Measurements from ENCODE around the gene IL1RAPL1. TPM values are rescaled to one million over a fixed set of nuclear protein-coding genes. Genes with fewer than 3 reads are reported as not detected.

The IL1RAPL1 gene
- total RNA-seq, 5 donors from 2014 or later (not counting 1 experiment from before 2014, with no cell fraction given) = not detected

DNA sequence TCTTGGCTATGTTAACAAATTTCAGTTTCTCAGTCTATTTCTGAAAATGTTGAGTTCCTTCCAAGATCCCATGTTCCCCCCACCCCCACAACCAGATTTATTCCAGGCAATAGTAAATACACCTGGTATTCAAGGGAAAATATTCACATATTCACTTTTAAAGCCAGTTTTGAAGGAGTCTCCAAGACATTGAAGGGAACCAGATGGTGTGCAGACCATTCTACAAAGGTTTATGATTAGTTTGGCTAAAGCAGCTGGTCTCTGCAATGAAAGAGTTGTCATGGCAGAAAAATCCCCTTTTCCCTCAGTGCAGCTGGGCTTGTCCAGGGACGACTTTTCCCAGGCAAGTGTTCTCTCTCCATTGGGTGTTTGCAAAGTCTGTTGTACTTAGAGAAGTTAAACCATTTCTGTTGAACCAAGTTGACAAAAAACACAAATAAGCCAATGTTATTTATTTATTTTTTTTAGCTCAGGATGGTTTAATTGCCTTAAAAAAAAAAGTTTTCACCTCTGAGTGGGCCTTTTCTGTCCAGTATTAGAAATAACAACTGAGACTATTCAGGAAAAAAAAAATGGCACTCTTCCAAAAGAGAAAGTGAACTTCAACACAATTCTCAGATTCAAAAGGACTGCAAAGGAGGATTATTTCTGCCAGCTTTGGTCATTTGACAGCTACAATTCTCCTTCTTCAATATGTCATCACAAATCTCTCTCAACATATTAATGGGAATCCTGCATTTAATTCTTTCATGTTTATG lies 410.6 kb downstream of the IL1RAPL1 start:
- Mint-ChIP-seq H3K4me1 (no peaks in the 10 kb centered on the region), H3K9me3 (peaks cover 4 to 5% (median 4%) of the 10 kb centered on the region in 3 donors), H3K36me3 (no peaks in the 10 kb centered on the region), H3K4me3 (no peak overlapping the region), H3K27me3 (no peaks in the 10 kb centered on the region), H3K27ac (no peak overlapping the region)
- no peaks in the 10 kb centered on the region for H3K27me3 ChIP-seq (replicated peaks in 1 of 2; ENCODE audit: control insufficient read depth in 2 of 2, extremely low read depth in 1 of 2, insufficient read depth in 2 of 2, low read length in 1 of 2)
- no CpG with 5 or more reads among the region's 1 CpG for WGBS (ENCODE audit: insufficient coverage)
- ATAC-seq (replicated peaks in 1 of 4) (no peak), DNase-seq (no peak)
- no peak overlapping the region for H3K27ac ChIP-seq (ENCODE audit: low read length)
- no peak overlapping the region for H3K4me3 ChIP-seq (ENCODE audit: control insufficient read depth in 1 of 2, extremely low read depth in 1 of 2, low read length in 1 of 2)
- H3K36me3 ChIP-seq (ENCODE audit: control insufficient read depth in 2 of 2, extremely low read depth in 1 of 2, insufficient read depth in 1 of 2, low read length in 1 of 2) = no peaks in the 10 kb centered on the region
- ChIA-PET CTCF (no interaction called here), POLR2A (no interaction called here)
- no peaks in the 10 kb centered on the region for H3K4me1 ChIP-seq (ENCODE audit: control insufficient read depth in 1 of 2, extremely low read depth in 1 of 2, insufficient read depth in 2 of 2, low read length in 2 of 2)
- H3K9me3 ChIP-seq = no peaks in the 10 kb centered on the region

DNA sequence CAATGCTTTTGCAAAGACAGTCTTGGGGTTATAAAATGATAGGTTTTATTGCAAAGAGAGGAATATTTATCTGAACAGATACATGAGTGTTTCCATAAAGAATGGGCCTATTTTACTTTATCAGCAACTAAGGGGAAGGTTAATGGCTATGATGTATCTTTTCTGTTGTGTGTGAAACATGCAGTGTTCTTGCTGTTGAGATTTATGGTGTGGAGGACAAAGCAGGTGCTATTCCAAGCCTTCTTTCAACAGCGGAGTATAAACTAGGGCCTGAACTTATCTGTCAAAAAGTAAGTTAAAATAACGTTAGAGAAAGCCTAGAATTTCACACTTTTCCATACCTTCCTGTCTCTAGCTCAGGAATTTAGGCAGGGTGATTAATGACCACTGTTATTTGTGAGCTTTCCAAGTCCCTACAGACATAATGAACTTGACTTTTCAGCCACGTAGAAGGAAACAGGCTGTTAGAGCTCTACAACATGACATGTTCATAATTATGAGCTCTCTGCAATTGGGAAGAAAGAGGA lies 411.4 kb downstream of the IL1RAPL1 start:
- DNase-seq = no peak
- WGBS (ENCODE audit: insufficient coverage) = no CpG with 5 or more reads among the region's 3 CpGs
- H3K27ac Mint-ChIP-seq = no peak overlapping the region
- ChIA-PET CTCF (no interaction called here), POLR2A (no interaction called here)
- no peaks in the 10 kb centered on the region for H3K36me3 Mint-ChIP-seq
- no peaks in the 10 kb centered on the region for H3K27me3 Mint-ChIP-seq
- H3K4me3 Mint-ChIP-seq = no peak overlapping the region
- H3K9me3 Mint-ChIP-seq = peaks cover 4 to 9% (median 4%) of the 10 kb centered on the region in 3 donors
- H3K36me3 ChIP-seq (ENCODE audit: control insufficient read depth in 2 of 2, extremely low read depth in 1 of 2, insufficient read depth in 1 of 2, low read length in 1 of 2) = no peaks in the 10 kb centered on the region
- no peak overlapping the region for H3K4me3 ChIP-seq (ENCODE audit: control insufficient read depth in 1 of 2, extremely low read depth in 1 of 2, low read length in 1 of 2)
- H3K9me3 ChIP-seq = no peaks in the 10 kb centered on the region
- H3K4me1 ChIP-seq (ENCODE audit: control insufficient read depth in 1 of 2, extremely low read depth in 1 of 2, insufficient read depth in 2 of 2, low read length in 2 of 2) = no peaks in the 10 kb centered on the region
- H3K4me1 Mint-ChIP-seq = no peaks in the 10 kb centered on the region
- H3K27me3 ChIP-seq (replicated peaks in 1 of 2; ENCODE audit: control insufficient read depth in 2 of 2, extremely low read depth in 1 of 2, insufficient read depth in 2 of 2, low read length in 1 of 2) = no peaks in the 10 kb centered on the region
- no peak overlapping the region for H3K27ac ChIP-seq (ENCODE audit: low read length)
- no peak for ATAC-seq (replicated peaks in 1 of 4)

DNA sequence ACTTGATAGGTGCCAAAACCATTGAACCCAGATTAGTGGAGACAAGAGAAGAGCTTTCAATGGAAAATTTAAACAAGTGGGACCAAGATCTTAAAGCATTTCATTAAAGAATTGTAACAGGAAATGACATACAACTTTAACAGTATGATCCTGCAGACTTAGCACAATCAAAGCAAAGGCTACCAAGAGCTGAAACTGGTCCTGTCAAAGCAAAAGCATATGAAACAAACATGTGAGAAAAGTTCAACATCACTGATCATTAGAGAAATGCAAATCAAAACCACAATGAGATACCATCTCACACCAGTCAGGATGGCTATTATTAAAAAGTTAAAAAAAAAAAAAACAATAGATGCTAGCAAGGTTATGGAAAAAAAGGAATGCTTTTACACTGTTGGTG lies 425.6 kb downstream of the IL1RAPL1 start:
- no peaks in the 10 kb centered on the region for H3K4me1 Mint-ChIP-seq
- H3K27me3 Mint-ChIP-seq = no peaks in the 10 kb centered on the region
- no peaks in the 10 kb centered on the region for H3K36me3 ChIP-seq (ENCODE audit: control insufficient read depth in 2 of 2, extremely low read depth in 1 of 2, insufficient read depth in 1 of 2, low read length in 1 of 2)
- H3K4me3 Mint-ChIP-seq = no peak overlapping the region
- ChIA-PET CTCF (interaction anchor here in 1 of 2 donors (0.6 kb wide), 1 partner anchor 13 kb away, joined by 6 read pairs; no protein-coding TSS in a partner anchor), POLR2A (no interaction called here)
- H3K27ac Mint-ChIP-seq = no peak overlapping the region
- peaks cover 3 to 7% (median 5%) of the 10 kb centered on the region in 3 donors for H3K9me3 Mint-ChIP-seq
- no peak overlapping the region for H3K4me3 ChIP-seq (ENCODE audit: control insufficient read depth in 1 of 2, extremely low read depth in 1 of 2, low read length in 1 of 2)
- ATAC-seq (replicated peaks in 1 of 4) = no peak
- H3K4me1 ChIP-seq (ENCODE audit: control insufficient read depth in 1 of 2, extremely low read depth in 1 of 2, insufficient read depth in 2 of 2, low read length in 2 of 2) = no peaks in the 10 kb centered on the region
- no peak overlapping the region for H3K27ac ChIP-seq (ENCODE audit: low read length)
- no peaks in the 10 kb centered on the region for H3K9me3 ChIP-seq
- no peaks in the 10 kb centered on the region for H3K36me3 Mint-ChIP-seq
- DNase-seq = no peak
- no peaks in the 10 kb centered on the region for H3K27me3 ChIP-seq (replicated peaks in 1 of 2; ENCODE audit: control insufficient read depth in 2 of 2, extremely low read depth in 1 of 2, insufficient read depth in 2 of 2, low read length in 1 of 2)

DNA sequence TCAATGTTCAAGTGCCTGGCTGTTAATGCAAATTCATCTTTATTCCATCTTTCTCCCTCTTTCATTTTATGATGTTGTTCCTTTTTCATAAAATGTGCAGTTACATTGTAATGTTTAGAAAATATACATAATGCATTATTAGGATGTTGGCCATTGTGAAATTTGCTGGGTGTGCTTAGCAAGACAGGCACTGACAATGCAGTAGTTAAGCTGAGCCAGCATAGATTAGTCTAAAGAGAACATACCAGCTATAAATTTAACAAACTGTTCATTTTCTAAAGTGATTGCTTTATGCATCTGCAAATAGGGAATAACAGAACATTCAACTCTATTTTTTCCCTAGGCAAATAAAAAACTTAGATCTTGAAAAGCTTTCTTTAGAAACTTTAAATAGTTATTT lies 436.0 kb downstream of the IL1RAPL1 start:
- Mint-ChIP-seq H3K27ac (no peak overlapping the region), H3K9me3 (peaks cover 2 to 11% (median 4%) of the 10 kb centered on the region in 3 donors), H3K4me3 (no peak overlapping the region), H3K36me3 (no peaks in the 10 kb centered on the region), H3K4me1 (no peaks in the 10 kb centered on the region), H3K27me3 (no peaks in the 10 kb centered on the region)
- ATAC-seq (replicated peaks in 1 of 4) (no peak), DNase-seq (no peak)
- Histone ChIP-seq H3K27me3 (replicated peaks in 1 of 2; ENCODE audit: control insufficient read depth in 2 of 2, extremely low read depth in 1 of 2, insufficient read depth in 2 of 2, low read length in 1 of 2) (no peaks in the 10 kb centered on the region), H3K4me3 (ENCODE audit: control insufficient read depth in 1 of 2, extremely low read depth in 1 of 2, low read length in 1 of 2) (no peak overlapping the region), H3K4me1 (ENCODE audit: control insufficient read depth in 1 of 2, extremely low read depth in 1 of 2, insufficient read depth in 2 of 2, low read length in 2 of 2) (no peaks in the 10 kb centered on the region), H3K9me3 (no peaks in the 10 kb centered on the region), H3K36me3 (ENCODE audit: control insufficient read depth in 2 of 2, extremely low read depth in 1 of 2, insufficient read depth in 1 of 2, low read length in 1 of 2) (no peaks in the 10 kb centered on the region), H3K27ac (ENCODE audit: low read length) (no peak overlapping the region)
- POLR2A ChIA-PET = no interaction called here
- CTCF ChIA-PET = no interaction called here

DNA sequence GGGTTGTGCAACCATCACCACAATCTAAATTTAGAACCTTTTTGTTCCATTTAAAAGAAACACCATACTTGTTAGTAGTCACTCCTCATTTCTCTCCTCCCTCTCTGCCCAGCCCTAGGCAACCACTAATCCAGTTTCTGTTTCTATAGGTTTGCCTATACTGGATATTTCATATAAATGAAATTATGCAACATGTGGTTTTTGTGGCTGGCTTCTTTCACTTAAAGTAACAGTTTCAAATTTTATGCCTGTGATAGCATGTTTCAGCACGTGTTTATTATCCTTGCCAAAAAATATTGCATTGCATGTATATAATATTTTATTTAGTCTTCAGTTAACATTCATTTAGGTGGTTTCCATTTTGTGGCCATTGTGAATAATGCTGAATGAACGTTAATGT lies 437.6 kb downstream of the IL1RAPL1 start:
- Histone ChIP-seq H3K4me3 (ENCODE audit: control insufficient read depth in 1 of 2, extremely low read depth in 1 of 2, low read length in 1 of 2) (no peak overlapping the region), H3K36me3 (ENCODE audit: control insufficient read depth in 2 of 2, extremely low read depth in 1 of 2, insufficient read depth in 1 of 2, low read length in 1 of 2) (no peaks in the 10 kb centered on the region), H3K9me3 (no peaks in the 10 kb centered on the region), H3K27ac (ENCODE audit: low read length) (no peak overlapping the region), H3K4me1 (ENCODE audit: control insufficient read depth in 1 of 2, extremely low read depth in 1 of 2, insufficient read depth in 2 of 2, low read length in 2 of 2) (no peaks in the 10 kb centered on the region), H3K27me3 (replicated peaks in 1 of 2; ENCODE audit: control insufficient read depth in 2 of 2, extremely low read depth in 1 of 2, insufficient read depth in 2 of 2, low read length in 1 of 2) (no peaks in the 10 kb centered on the region)
- Mint-ChIP-seq H3K36me3 (no peaks in the 10 kb centered on the region), H3K27me3 (no peaks in the 10 kb centered on the region), H3K27ac (no peak overlapping the region), H3K4me3 (no peak overlapping the region), H3K9me3 (peaks cover 0 to 4% (median 4%) of the 10 kb centered on the region in 3 donors), H3K4me1 (no peaks in the 10 kb centered on the region)
- no peak for ATAC-seq (replicated peaks in 1 of 4)
- DNase-seq = no peak
- POLR2A ChIA-PET = no interaction called here
- CTCF ChIA-PET = no interaction called here
- WGBS (ENCODE audit: insufficient coverage) = no CpG with 5 or more reads among the region's 2 CpGs

DNA sequence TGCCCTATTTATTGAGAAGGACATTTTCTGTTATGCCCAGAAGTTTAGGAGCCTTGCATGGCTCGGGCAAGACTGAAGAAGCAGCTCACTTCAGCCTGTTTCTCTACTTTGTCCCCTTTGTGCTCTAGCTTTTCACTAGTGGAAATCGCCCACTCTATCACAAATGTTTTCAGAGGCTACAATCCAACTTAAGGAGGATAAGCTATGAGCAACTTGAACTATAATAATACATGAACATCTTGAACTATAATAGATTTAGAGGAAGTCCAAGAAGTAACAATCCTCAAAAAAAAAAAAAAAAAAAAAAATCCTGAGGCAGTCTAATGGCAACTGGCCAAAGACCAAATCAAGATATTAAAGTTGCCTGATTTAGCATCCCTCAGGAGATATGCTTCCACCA lies 452.3 kb downstream of the IL1RAPL1 start:
- no peak overlapping the region for H3K4me3 Mint-ChIP-seq
- ATAC-seq (replicated peaks in 1 of 4) = no peak
- WGBS (ENCODE audit: insufficient coverage) = no CpG with 5 or more reads among the region's 2 CpGs

More for the DNA sequence above, 452.3 kb downstream of the IL1RAPL1 start:
- ChIA-PET CTCF (interaction anchor here in 1 of 2 donors (0.6 kb wide), 1 partner anchor 1409 kb away, joined by 3 read pairs; no protein-coding TSS in a partner anchor), POLR2A (no interaction called here)
- Histone ChIP-seq H3K9me3 (no peaks in the 10 kb centered on the region), H3K4me3 (ENCODE audit: control insufficient read depth in 1 of 2, extremely low read depth in 1 of 2, low read length in 1 of 2) (no peak overlapping the region), H3K36me3 (ENCODE audit: control insufficient read depth in 2 of 2, extremely low read depth in 1 of 2, insufficient read depth in 1 of 2, low read length in 1 of 2) (no peaks in the 10 kb centered on the region), H3K27me3 (replicated peaks in 1 of 2; ENCODE audit: control insufficient read depth in 2 of 2, extremely low read depth in 1 of 2, insufficient read depth in 2 of 2, low read length in 1 of 2) (no peaks in the 10 kb centered on the region), H3K4me1 (ENCODE audit: control insufficient read depth in 1 of 2, extremely low read depth in 1 of 2, insufficient read depth in 2 of 2, low read length in 2 of 2) (no peaks in the 10 kb centered on the region), H3K27ac (ENCODE audit: low read length) (no peak overlapping the region)
- H3K9me3 Mint-ChIP-seq = no peaks in the 10 kb centered on the region
- H3K27me3 Mint-ChIP-seq = no peaks in the 10 kb centered on the region
- no peak overlapping the region for H3K27ac Mint-ChIP-seq
- no peaks in the 10 kb centered on the region for H3K36me3 Mint-ChIP-seq
- no peaks in the 10 kb centered on the region for H3K4me1 Mint-ChIP-seq
- DNase-seq = no peak

Measured in T-cell (primary cell).